DOHH2 (cell line): ENCODE results near the gene CCNL1.

ENCODE experiments used
- H3F3A ChIP-seq: fragments of 200-600 bp; sonication (generic), shearing (Covaris generic); 2 replicates; pipeline ENCODE4 v1.6.0; 2016; ENCODE audit warnings: antibody characterized with exemption, mild to moderate bottlenecking; ENCODE audit not compliant: control insufficient read depth, insufficient read depth
- H3K27ac ChIP-seq: fragments of 200-600 bp; sonication (generic); 2 replicates; pipeline ENCODE4 v1.5.1; 2014; ENCODE audit warnings: low read depth, mild to moderate bottlenecking, low read length, moderate library complexity
- H3K27me3 ChIP-seq: fragments of 200-600 bp; sonication (generic); 2 replicates; pipeline ENCODE4 v1.6.1; 2014; ENCODE audit warnings: mild to moderate bottlenecking, low read length, mixed read lengths; ENCODE audit not compliant: control insufficient read depth
- H3K36me3 ChIP-seq: fragments of 200-600 bp; sonication (generic); 2 replicates; pipeline ENCODE4 v1.6.1; 2014; ENCODE audit warnings: mild to moderate bottlenecking, low read length, moderate library complexity, mixed read lengths; ENCODE audit not compliant: control insufficient read depth
- H3K4me1 ChIP-seq: fragments of 200-600 bp; sonication (generic); 2 replicates; pipeline ENCODE4 v1.6.1; 2014; ENCODE audit warnings: mild to moderate bottlenecking, low read length, mixed read lengths; ENCODE audit not compliant: control insufficient read depth
- H3K4me2 ChIP-seq: fragments of 200-600 bp; sonication (generic); 2 replicates; pipeline ENCODE4 v1.6.0; 2014; ENCODE audit warnings: mild to moderate bottlenecking, low read length, moderate library complexity
- H3K4me3 ChIP-seq: fragments of 200-600 bp; sonication (generic); 2 replicates; pipeline ENCODE4 v1.5.1; 2014; ENCODE audit warnings: mild to moderate bottlenecking, low read length, mixed read lengths
- H3K79me2 ChIP-seq: fragments of 200-600 bp; sonication (generic); 2 replicates; pipeline ENCODE4 v1.6.1; 2014; ENCODE audit warnings: mild to moderate bottlenecking, low read length, mixed read lengths; ENCODE audit not compliant: control insufficient read depth
- H3K9me2 ChIP-seq: fragments of 200-600 bp; sonication (generic); replicated peaks from 2 replicates; pipeline ENCODE4 v1.6.1; 2014; ENCODE audit warnings: mild to moderate bottlenecking, low read length, mixed read lengths; ENCODE audit not compliant: control insufficient read depth
- H3K9me3 ChIP-seq: fragments of 200-600 bp; sonication (generic); 2 replicates; pipeline ENCODE4 v1.6.1; 2014; ENCODE audit warnings: antibody characterized with exemption, low read length, mixed read lengths; ENCODE audit not compliant: control insufficient read depth, insufficient read depth
- H4K20me1 ChIP-seq: fragments of 200-600 bp; sonication (generic); 2 replicates; pipeline ENCODE4 v1.6.0; 2014; ENCODE audit warnings: low read depth, mild to moderate bottlenecking, antibody characterized with exemption, low read length, moderate library complexity; ENCODE audit not compliant: control insufficient read depth, insufficient read depth
- EZH2phosphoT487 ChIP-seq: fragments of 200-600 bp; sonication (generic); IDR thresholded peaks from 2 replicates; pipeline ENCODE4 v1.6.1; 2017; ENCODE audit warnings: borderline replicate concordance, mild to moderate bottlenecking, antibody characterized with exemption, low read length, moderate library complexity, mixed read lengths
- TF ChIP-seq, protein P1 (sequence below): fragments of 200-600 bp; sonication (generic); IDR thresholded peaks from one replicate; pipeline ENCODE4 v1.5.1; 2014; ENCODE audit warnings: antibody characterized with exemption, mild to moderate bottlenecking, low read depth, low read length; ENCODE audit not compliant: poor library complexity, severe bottlenecking

CCNL1 gene

DNA sequence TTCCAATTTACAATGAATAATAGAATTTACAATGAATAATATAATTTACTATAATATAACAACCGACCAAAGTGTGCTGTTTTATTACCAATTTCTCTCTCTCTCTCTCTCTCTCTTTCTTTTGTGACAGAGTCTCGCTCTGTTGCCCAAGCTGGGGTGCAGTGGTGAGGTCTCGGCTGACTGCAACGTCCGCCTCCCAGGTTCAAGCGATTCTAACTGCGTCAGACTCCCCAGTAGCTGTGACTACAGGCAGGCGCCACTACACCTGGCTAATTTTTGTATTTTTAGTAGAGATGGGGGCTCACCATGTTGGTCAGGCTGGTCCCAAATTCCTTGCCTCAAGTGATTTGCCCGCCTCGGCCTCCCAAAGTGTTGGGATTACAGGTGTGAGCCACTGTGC, 17.0 kb upstream of the CCNL1 start:
- H3K4me1 ChIP-seq = peaks cover 11% of the 10 kb centered on the region
- no peak overlapping the region for H3K4me3 ChIP-seq
- peaks cover 8% of the 10 kb centered on the region; the same call in 1 of the 2 replicates for H3K9me3 ChIP-seq
- peaks cover 19% of the 10 kb centered on the region for H3K36me3 ChIP-seq
- H3K79me2 ChIP-seq = peaks cover 33% of the 10 kb centered on the region
- H4K20me1 ChIP-seq = no peaks in the 10 kb centered on the region
- no peak overlapping the region for H3K27ac ChIP-seq
- H3K9me2 ChIP-seq = no peaks in the 10 kb centered on the region
- TF ChIP-seq, protein P1, sequence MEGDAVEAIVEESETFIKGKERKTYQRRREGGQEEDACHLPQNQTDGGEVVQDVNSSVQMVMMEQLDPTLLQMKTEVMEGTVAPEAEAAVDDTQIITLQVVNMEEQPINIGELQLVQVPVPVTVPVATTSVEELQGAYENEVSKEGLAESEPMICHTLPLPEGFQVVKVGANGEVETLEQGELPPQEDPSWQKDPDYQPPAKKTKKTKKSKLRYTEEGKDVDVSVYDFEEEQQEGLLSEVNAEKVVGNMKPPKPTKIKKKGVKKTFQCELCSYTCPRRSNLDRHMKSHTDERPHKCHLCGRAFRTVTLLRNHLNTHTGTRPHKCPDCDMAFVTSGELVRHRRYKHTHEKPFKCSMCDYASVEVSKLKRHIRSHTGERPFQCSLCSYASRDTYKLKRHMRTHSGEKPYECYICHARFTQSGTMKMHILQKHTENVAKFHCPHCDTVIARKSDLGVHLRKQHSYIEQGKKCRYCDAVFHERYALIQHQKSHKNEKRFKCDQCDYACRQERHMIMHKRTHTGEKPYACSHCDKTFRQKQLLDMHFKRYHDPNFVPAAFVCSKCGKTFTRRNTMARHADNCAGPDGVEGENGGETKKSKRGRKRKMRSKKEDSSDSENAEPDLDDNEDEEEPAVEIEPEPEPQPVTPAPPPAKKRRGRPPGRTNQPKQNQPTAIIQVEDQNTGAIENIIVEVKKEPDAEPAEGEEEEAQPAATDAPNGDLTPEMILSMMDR = no peak
- no peak for TF ChIP-seq EZH2phosphoT487
- no peaks in the 10 kb centered on the region for H3K27me3 ChIP-seq
- peak overlapping the region; percentile 60 for H3K4me2 ChIP-seq
- H3F3A ChIP-seq = peaks cover 9% of the 10 kb centered on the region

DNA sequence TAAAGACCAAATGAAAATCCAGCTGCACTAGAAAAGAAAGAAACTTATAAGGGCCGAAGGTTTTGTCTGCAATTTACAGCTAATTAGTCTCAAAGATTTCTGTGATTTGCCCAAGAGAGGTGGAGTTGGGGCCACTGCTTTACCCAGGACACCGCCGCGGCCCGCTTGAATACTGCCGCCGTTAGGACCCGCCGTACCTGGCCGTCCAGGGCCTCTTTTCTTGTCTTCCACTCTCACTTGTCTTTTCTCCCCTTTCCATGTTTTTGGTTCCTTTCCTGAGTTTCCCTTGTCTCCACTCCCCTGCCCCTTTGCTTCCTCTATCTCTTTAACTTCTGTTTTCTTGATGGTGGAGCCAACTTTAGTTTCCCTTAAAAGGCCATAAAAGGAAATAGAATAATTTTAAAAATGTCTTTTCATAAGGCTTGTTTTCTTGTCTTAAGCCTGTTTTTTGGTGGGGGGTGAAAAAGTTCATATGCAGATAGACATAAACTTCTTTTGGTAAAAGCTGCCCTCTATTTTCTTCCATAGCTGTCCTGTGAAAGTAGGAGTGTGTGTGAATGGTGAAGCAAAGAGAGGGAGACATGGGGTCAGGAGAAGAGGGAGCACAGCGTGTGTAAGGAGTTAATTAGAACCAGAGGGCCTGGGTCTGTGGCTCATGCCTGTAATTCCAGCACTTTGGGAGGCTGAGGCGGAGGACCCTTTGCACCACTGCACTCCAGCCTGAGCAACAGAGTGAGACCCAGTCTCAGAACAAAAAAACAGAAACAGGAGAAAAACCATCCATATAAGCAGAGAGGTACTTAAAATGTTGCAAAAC, 16.0 kb upstream of the CCNL1 start:
- Histone ChIP-seq H3K4me1 (peaks cover 14% of the 10 kb centered on the region), H3K9me3 (peaks cover 8% of the 10 kb centered on the region; the same call in 1 of the 2 replicates), H4K20me1 (no peaks in the 10 kb centered on the region), H3K4me2 (peak overlapping the region; percentile 60), H3K27ac (peak overlapping the region; percentile 86), H3K9me2 (no peaks in the 10 kb centered on the region), H3K79me2 (peaks cover 33% of the 10 kb centered on the region), H3F3A (peaks cover 9% of the 10 kb centered on the region), H3K4me3 (peak overlapping the region; percentile 90), H3K36me3 (peaks cover 19% of the 10 kb centered on the region), H3K27me3 (no peaks in the 10 kb centered on the region)
- no peak for TF ChIP-seq EZH2phosphoT487
- TF ChIP-seq, protein P1 = no peak

DNA sequence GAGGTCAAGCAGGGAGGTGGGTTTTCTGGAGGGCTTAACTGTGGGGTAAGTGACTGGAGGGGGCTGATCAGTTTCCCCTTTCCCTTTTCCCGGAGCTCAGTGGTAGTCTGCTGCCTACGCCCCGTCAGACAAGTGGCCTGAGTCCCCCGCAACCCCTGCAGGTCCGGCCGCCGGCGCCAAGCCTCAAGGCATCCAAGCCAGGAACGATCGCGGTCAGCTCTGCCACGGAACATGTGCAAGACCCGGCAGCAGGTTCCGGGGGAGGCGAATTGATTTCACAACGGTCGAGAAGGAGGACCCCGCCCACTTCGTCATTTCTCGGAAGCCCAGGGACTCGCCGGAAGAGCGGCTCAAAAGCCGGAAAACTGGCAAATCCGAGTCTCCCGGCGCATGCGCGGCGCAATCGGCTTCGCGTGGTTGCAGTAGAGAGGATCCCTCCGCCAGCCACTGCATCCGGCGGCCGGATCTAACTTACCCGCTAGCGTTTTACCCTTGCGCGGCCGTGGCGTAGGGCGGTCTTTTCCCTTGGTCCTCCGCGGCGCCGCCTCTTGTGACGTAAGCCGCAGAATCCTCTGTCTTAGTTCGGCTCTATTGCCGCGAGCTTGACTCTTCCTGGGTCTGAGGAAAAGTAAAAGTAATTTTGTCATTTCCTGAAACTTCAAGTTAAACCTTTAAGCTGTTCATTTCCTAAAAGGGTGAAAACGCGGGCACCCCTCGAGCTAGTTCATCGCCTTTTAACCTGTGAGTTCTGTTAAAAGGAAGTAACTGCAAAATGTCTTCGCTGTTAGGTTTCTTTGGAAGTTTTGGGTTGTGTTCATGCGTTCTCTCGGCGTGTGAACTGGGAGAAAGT, 14.9 kb upstream of the CCNL1 start:
- Histone ChIP-seq H3K4me3 (peak overlapping the region; percentile 90), H4K20me1 (no peaks in the 10 kb centered on the region), H3K79me2 (peaks cover 33% of the 10 kb centered on the region), H3K36me3 (peaks cover 19% of the 10 kb centered on the region), H3K9me2 (no peaks in the 10 kb centered on the region), H3F3A (peaks cover 5% of the 10 kb centered on the region), H3K27me3 (no peaks in the 10 kb centered on the region), H3K27ac (peak overlapping the region; percentile 86), H3K9me3 (peaks cover 8% of the 10 kb centered on the region; the same call in 1 of the 2 replicates), H3K4me2 (peak overlapping the region; percentile 78), H3K4me1 (peaks cover 18% of the 10 kb centered on the region)
- no peak for TF ChIP-seq EZH2phosphoT487
- TF ChIP-seq, protein P1 = no peak
